ENCODE data around the gene KIZ. TPM values are rescaled to one million over a fixed set of nuclear protein-coding genes. Genes with fewer than 3 reads are reported as not detected.

The KIZ gene
- total and polyA plus RNA-seq, 2 experiments from 2014 or later: 58.3 to 63.6 TPM

GRCh38 chr20:21118138-21118537 lies 7.7 kb upstream of the KIZ start:
- no peak overlapping the region for H3K27ac Mint-ChIP-seq
- no peak for DNase-seq (ENCODE audit: low spot score)
- Histone ChIP-seq H3K27me3 (ENCODE audit: insufficient read depth) (no peaks in the 10 kb centered on the region), H3K4me1 (ENCODE audit: insufficient read depth) (no peaks in the 10 kb centered on the region), H2AFZ (peak overlapping the region; percentile 18; the same call in 1 of the 2 replicates), H3K4me3 (no peak overlapping the region), H3K9me2 (ENCODE audit: insufficient read depth) (peaks cover 4% of the 10 kb centered on the region; the same call in 1 of the 2 replicates), H3K27ac (ENCODE audit: low read depth) (no peak overlapping the region), H4K20me1 (replicated peaks; ENCODE audit: insufficient read depth) (no peaks in the 10 kb centered on the region), H3K4me2 (no peak overlapping the region), H3K36me3 (ENCODE audit: insufficient read depth) (no peaks in the 10 kb centered on the region), H3K79me2 (replicated peaks; ENCODE audit: insufficient read depth) (no peaks in the 10 kb centered on the region), H3F3A (replicated peaks; ENCODE audit: low read depth) (no peaks in the 10 kb centered on the region)
- H3K27me3 Mint-ChIP-seq (ENCODE audit: insufficient read depth, low read depth, poor library complexity): no peaks in the 10 kb centered on the region
- H3K4me3 Mint-ChIP-seq: no peak overlapping the region
- no peaks in the 10 kb centered on the region for H3K36me3 Mint-ChIP-seq (ENCODE audit: low read depth)
- TF ChIP-seq ZNF331 (CRISPR knock-in tag; IDR thresholded peaks at IDR 0.05; ENCODE audit: low read depth) (no peak), CTCF (conservative IDR thresholded peaks at IDR 0.05; ENCODE audit: low read depth in 2 of 2) (no peak), EZH2phosphoT487 (IDR thresholded peaks at IDR 0.05; ENCODE audit: unreplicated experiment) (no peak), ZNF462 (CRISPR knock-in tag; IDR thresholded peaks at IDR 0.05) (no peak), NANOG (IDR thresholded peaks at IDR 0.05; ENCODE audit: borderline replicate concordance) (no peak), ZNF114 (CRISPR knock-in tag; IDR thresholded peaks at IDR 0.05) (no peak), CREB1 (CRISPR knock-in tag; IDR thresholded peaks at IDR 0.05; ENCODE audit: low read depth) (no peak), EZH2 (IDR thresholded peaks at IDR 0.05; ENCODE audit: low read depth, unreplicated experiment) (no peak), POLR2AphosphoS5 (IDR thresholded peaks at IDR 0.05; ENCODE audit: low read depth) (no peak), JUNB (IDR thresholded peaks at IDR 0.05; ENCODE audit: unreplicated experiment) (no peak), ETS1 (IDR thresholded peaks at IDR 0.05) (no peak), STAT1 (IDR thresholded peaks at IDR 0.05; ENCODE audit: unreplicated experiment) (no peak)
- TF ChIP-seq, protein P1, sequence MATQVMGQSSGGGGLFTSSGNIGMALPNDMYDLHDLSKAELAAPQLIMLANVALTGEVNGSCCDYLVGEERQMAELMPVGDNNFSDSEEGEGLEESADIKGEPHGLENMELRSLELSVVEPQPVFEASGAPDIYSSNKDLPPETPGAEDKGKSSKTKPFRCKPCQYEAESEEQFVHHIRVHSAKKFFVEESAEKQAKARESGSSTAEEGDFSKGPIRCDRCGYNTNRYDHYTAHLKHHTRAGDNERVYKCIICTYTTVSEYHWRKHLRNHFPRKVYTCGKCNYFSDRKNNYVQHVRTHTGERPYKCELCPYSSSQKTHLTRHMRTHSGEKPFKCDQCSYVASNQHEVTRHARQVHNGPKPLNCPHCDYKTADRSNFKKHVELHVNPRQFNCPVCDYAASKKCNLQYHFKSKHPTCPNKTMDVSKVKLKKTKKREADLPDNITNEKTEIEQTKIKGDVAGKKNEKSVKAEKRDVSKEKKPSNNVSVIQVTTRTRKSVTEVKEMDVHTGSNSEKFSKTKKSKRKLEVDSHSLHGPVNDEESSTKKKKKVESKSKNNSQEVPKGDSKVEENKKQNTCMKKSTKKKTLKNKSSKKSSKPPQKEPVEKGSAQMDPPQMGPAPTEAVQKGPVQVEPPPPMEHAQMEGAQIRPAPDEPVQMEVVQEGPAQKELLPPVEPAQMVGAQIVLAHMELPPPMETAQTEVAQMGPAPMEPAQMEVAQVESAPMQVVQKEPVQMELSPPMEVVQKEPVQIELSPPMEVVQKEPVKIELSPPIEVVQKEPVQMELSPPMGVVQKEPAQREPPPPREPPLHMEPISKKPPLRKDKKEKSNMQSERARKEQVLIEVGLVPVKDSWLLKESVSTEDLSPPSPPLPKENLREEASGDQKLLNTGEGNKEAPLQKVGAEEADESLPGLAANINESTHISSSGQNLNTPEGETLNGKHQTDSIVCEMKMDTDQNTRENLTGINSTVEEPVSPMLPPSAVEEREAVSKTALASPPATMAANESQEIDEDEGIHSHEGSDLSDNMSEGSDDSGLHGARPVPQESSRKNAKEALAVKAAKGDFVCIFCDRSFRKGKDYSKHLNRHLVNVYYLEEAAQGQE (IDR thresholded peaks at IDR 0.05; ENCODE audit: unreplicated experiment): no peak
- ATAC-seq: no peak
- H3K4me1 Mint-ChIP-seq: no peaks in the 10 kb centered on the region
- no peaks in the 10 kb centered on the region for H3K9me3 Mint-ChIP-seq

Measured in GM23338 (cell line).